K562 (cell line): Measurements from ENCODE around the gene AAMDC. TPM values are rescaled to one million over a fixed set of nuclear protein-coding genes. Genes with fewer than 3 reads are reported as not detected.

ENCODE experiments used
- ATAC-seq: fragments of 200-7000 bp; cut with Tn5 transposase; 3 replicates; pipeline ENCODE4 v1.9.1; 2020; ENCODE audit warnings: moderate library complexity
- BruUV-seq: library from RNA; stranded (reverse); fragments of 400-500 nt; replicated peaks from 2 replicates; lab custom pipeline; 2021; lab: Mats Ljungman, UMichigan
- CTCF ChIA-PET: fragments of 300-600 bp; formaldehyde crosslinking; extraction: SDS; loops from one replicate; lab custom pipeline; 2021; ENCODE audit warnings: low intra/inter-chr PET ratio; lab: Yijun Ruan, JAX
- POLR2A ChIA-PET: fragments of 300-600, 350-650 bp; sonication (Branson Sonifier 250); formaldehyde crosslinking; extraction: SDS; loops from one replicate; lab custom pipeline; 2021; ENCODE audit warnings: antibody characterized with exemption, inconsistent platforms; lab: Yijun Ruan, JAX
- DNase-seq, 4 experiments: peaks; one replicate each; pipeline versions ENCODE4 v3.0.0 to v3.0.0-alpha.2; 2011 to 2018; ENCODE audit warnings: low spot score in 3 of 4, mixed read lengths in 3 of 4; ENCODE audit errors: extremely low read depth in 1 of 4
- FAIRE-seq: peaks from 2 replicates; lab custom pipeline; 2011; peaks lifted over from hg19 to GRCh38; lab: Jason Lieb, UNC
- H2AFZ ChIP-seq: 2 replicates; pipeline ENCODE4 v1.6.0; 2011; ENCODE audit warnings: low read depth, low read length, control low read depth, inconsistent platforms
- H3K27ac ChIP-seq: fragments of 200-600 bp; 3 replicates; pipeline ENCODE4 v1.8.0; 2011; ENCODE audit warnings: low read depth, mild to moderate bottlenecking, control low read depth, inconsistent platforms, low read length, moderate library complexity, mixed read lengths; ENCODE audit errors: extremely low read depth
- H3K27me3 ChIP-seq, 2 experiments: fragments of 300-600 bp in 1 of 2; 2 replicates in 1 of 2; 3 replicates in 1 of 2; pipeline versions ENCODE4 v1.6.0 to v1.8.0; 2011; ENCODE audit warnings: inconsistent platforms in 2 of 2, low read length in 2 of 2, mild to moderate bottlenecking in 1 of 2, mixed read lengths in 1 of 2, moderate library complexity in 1 of 2; ENCODE audit not compliant: control insufficient read depth in 2 of 2, insufficient read depth in 2 of 2
- H3K36me3 ChIP-seq: fragments of 300-600 bp; 3 replicates; pipeline ENCODE4 v1.8.0; 2011; ENCODE audit warnings: mild to moderate bottlenecking, low read length, inconsistent platforms; ENCODE audit not compliant: control insufficient read depth, insufficient read depth
- H3K4me1 ChIP-seq, 2 experiments: fragments of 200-600 bp in 1 of 2; replicated peaks in 1 of 2; 2 replicates in 1 of 2; 3 replicates in 1 of 2; pipeline versions ENCODE4 v1.5.1 to v1.8.0; 2011; ENCODE audit warnings: inconsistent platforms in 2 of 2, low read length in 2 of 2, mild to moderate bottlenecking in 1 of 2, mixed read lengths in 1 of 2, moderate library complexity in 1 of 2; ENCODE audit not compliant: control insufficient read depth in 2 of 2, insufficient read depth in 2 of 2
- H3K4me2 ChIP-seq: 2 replicates; pipeline ENCODE4 v1.6.1; 2011; ENCODE audit warnings: low read length, control low read depth, inconsistent platforms, mixed read lengths; ENCODE audit not compliant: insufficient read depth
- H3K4me3 ChIP-seq: fragments of 200-600 bp; sonication (generic), shearing (Covaris generic); 2 replicates; pipeline ENCODE4 v1.5.1; 2016; ENCODE audit warnings: control low read depth, inconsistent platforms
- H3K79me2 ChIP-seq: fragments of 200-600 bp; 3 replicates; pipeline ENCODE4 v1.8.0; 2011; ENCODE audit warnings: low read length, inconsistent platforms; ENCODE audit not compliant: control insufficient read depth, insufficient read depth
- H3K9ac ChIP-seq, 2 experiments: 2 replicates each; pipeline versions ENCODE4 v1.6.0 to v1.6.1; 2011; ENCODE audit warnings: low read depth in 2 of 2, low read length in 2 of 2, control low read depth in 1 of 2, inconsistent platforms in 1 of 2, mild to moderate bottlenecking in 1 of 2, mixed read lengths in 1 of 2; ENCODE audit not compliant: insufficient read depth in 1 of 2
- H3K9me1 ChIP-seq: one replicate; pipeline ENCODE4 v1.6.0; 2011; ENCODE audit warnings: inconsistent platforms, mild to moderate bottlenecking, low read length, moderate library complexity; ENCODE audit not compliant: control insufficient read depth, insufficient read depth
- H3K9me3 ChIP-seq: replicated peaks from 2 replicates; pipeline ENCODE4 v1.5.1; 2011; ENCODE audit warnings: low read depth, low read length, inconsistent platforms; ENCODE audit not compliant: control insufficient read depth, insufficient read depth
- H4K20me1 ChIP-seq: replicated peaks from 2 replicates; pipeline ENCODE4 v1.6.1; 2011; ENCODE audit warnings: low read length, inconsistent platforms, mixed read lengths; ENCODE audit not compliant: control insufficient read depth, insufficient read depth
- BRF1 ChIP-seq: IDR thresholded peaks from 3 replicates; pipeline ENCODE4 v1.6.1; 2011; ENCODE audit warnings: borderline replicate concordance, mild to moderate bottlenecking; ENCODE audit not compliant: insufficient read length; ENCODE audit errors: extremely low read depth
- HEY1 ChIP-seq: fragments of 250-450 bp; sonication (Bioruptor Pico); IDR thresholded peaks from 2 replicates; pipeline ENCODE4 v1.5.0; 2020; ENCODE audit warnings: mild to moderate bottlenecking, moderate library complexity, borderline replicate concordance
- HSF4 ChIP-seq: fragments of 250-450 bp; sonication (Bioruptor Pico); IDR thresholded peaks from 2 replicates; pipeline ENCODE4 v2.1.2; 2022; ENCODE audit warnings: mild to moderate bottlenecking, moderate library complexity, borderline replicate concordance
- MEIS2 ChIP-seq: fragments of 450-650 bp; IDR thresholded peaks from 2 replicates; pipeline ENCODE4 v1.6.1; 2014; ENCODE audit warnings: mild to moderate bottlenecking; ENCODE audit not compliant: partially characterized antibody
- PHF20 ChIP-seq: fragments of 450-650 bp; IDR thresholded peaks from 2 replicates; pipeline ENCODE4 v1.6.1; 2018; ENCODE audit not compliant: partially characterized antibody
- PPARD ChIP-seq: fragments of 250-450 bp; sonication (Bioruptor Pico); IDR thresholded peaks from 2 replicates; pipeline ENCODE4 v1.8.0; 2022; ENCODE audit warnings: inconsistent platforms, mild to moderate bottlenecking, moderate library complexity
- SNRNP70 ChIP-seq: fragments of 200-400 bp; formaldehyde crosslinking; optimal IDR thresholded peaks from 2 replicates; pipeline ENCODE3; 2017; ENCODE audit warnings: low read depth, low read length
- SREBF1 ChIP-seq: fragments of 150-350 bp; IDR thresholded peaks from 2 replicates; pipeline ENCODE4 v1.6.1; 2014; ENCODE audit warnings: antibody characterized with exemption, low read depth, low read length, borderline replicate concordance
- TAL1 ChIP-seq: fragments of 450-650 bp; IDR thresholded peaks from 2 replicates; pipeline ENCODE4 v1.6.1; 2016; ENCODE audit warnings: mild to moderate bottlenecking
- ZKSCAN1 ChIP-seq: fragments of 150-350 bp; IDR thresholded peaks from 2 replicates; pipeline ENCODE4 v1.6.1; 2016; ENCODE audit warnings: low read depth, low read length
- WGBS: fragments of 100-300 bp; shearing (Covaris generic); methylation state at CpG from one replicate; pipeline ENCODE4 v1.1.6; 2016; ENCODE audit warnings: low coverage, mixed read lengths; ENCODE audit not compliant: insufficient coverage; ENCODE audit errors: missing lambda C conversion rate; 5-methylcytosine and 5-hydroxymethylcytosine counted together
- in situ Hi-C: fragments of 300-500 bp; cut with MboI; formaldehyde crosslinking; loops from 4 replicates; pipeline ENCODE4 v1.15.0; 2018; ENCODE audit warnings: inconsistent platforms, mixed read lengths
- intact Hi-C: fragments of 100-400 bp; cut with micrococcal nuclease; formaldehyde crosslinking; loops from 2 replicates; pipeline ENCODE4 v1.14.2; 2022
- polyA plus RNA-seq, 8 experiments: library from polyadenylated mRNA; depleted of rRNA in 4 of 8; stranded (reverse) in 5 of 8; unstranded in 3 of 8; fragments of >200 nt; fragmentation: Nextera tagmentation in 2 of 8; fragmentation: Illumina TruSeq in 1 of 8; extraction: Ambion mirVana in 2 of 8; extraction: Trizol in 1 of 8; gene quantifications; 2 replicates each; pipeline versions ENCODE4 v1.2.1 to v1.2.3, GENCODE V29; 2011 to 2014; ENCODE audit warnings: inconsistent platforms in 1 of 8, missing spikeins in 1 of 8
- total RNA-seq, 7 experiments: library from RNA; depleted of rRNA in 6 of 7; stranded (reverse); fragments of >200 nt in 6 of 7; fragmentation: Illumina TruSeq in 2 of 7; extraction: Trizol in 2 of 7; gene quantifications; 2 replicates each; pipeline versions ENCODE4 v1.2.1 to v1.2.3, GENCODE V29; 2011 to 2021; ENCODE audit warnings: low replicate concordance in 1 of 7
- TF ChIP-seq, protein P1 (sequence below): fragments of 450-650 bp; IDR thresholded peaks from one replicate; pipeline ENCODE4 v1.6.1; 2018; ENCODE audit warnings: mild to moderate bottlenecking, moderate library complexity; ENCODE audit not compliant: partially characterized antibody
- TF ChIP-seq, protein P2 (sequence below): fragments of 250-450 bp; sonication (Bioruptor Pico); IDR thresholded peaks from 2 replicates; pipeline ENCODE4 v1.4.0; 2020

The AAMDC gene
- total and polyA plus RNA-seq, 9 of the 15 experiments (the other 6 are each of a cell fraction or from before 2014, with no cell fraction given), result 10.4 to 40.6 (median 15.6) TPM

DNA sequence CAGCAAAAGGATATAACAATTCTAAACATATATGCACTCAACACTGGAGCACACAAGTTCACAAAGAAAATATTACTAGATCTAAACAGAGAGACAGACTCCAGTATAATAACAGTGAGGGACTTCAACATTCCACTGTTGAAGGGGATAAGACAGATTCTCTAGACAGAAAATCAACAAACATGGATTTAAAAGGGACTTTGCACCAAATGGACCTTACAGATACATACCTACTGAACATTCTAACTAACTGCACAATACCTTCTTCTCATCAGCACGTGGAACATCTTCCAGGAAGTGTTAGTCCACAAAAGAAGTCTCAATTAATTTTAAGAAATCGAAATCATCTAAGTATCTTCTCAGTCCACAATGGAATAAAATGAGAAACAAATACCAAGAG lies 27.0 kb upstream of the AAMDC start:
- Histone ChIP-seq H3K4me1 (peaks cover 0 to 8% of the 10 kb centered on the region in 2 experiments; a peak in 2 of 5 replicates), H3K9me3 (peaks cover 3% of the 10 kb centered on the region), H3K27ac (no peak overlapping the region), H3K36me3 (peaks cover 7% of the 10 kb centered on the region; the same call in 2 of the 3 replicates), H3K9ac (no peak overlapping the region), H3K4me3 (no peak overlapping the region), H2AFZ (no peak overlapping the region), H3K79me2 (peaks cover 90% of the 10 kb centered on the region), H3K4me2 (no peak overlapping the region), H4K20me1 (no peaks in the 10 kb centered on the region; the same call in 1 of the 2 replicates), H3K9me1 (no peaks in the 10 kb centered on the region), H3K27me3 (no peaks in the 10 kb centered on the region)
- intact Hi-C loops, result no loop called here
- in situ Hi-C loops, result no loop called here
- ATAC-seq, result no peak
- 63% methylated on average over 2 of the region's 2 CpGs for WGBS
- DNase-seq, result no peak
- ChIA-PET POLR2A (no interaction called here), CTCF (no interaction called here)
- FAIRE-seq, result no peak
- TF ChIP-seq SREBF1, result no peak
- TF ChIP-seq MEIS2, result no peak
- no peak for TF ChIP-seq PPARD (CRISPR knock-in tag)
- no peak for TF ChIP-seq SNRNP70
- no peak for TF ChIP-seq PHF20
- no peak for TF ChIP-seq HEY1
- TF ChIP-seq, protein P1, sequence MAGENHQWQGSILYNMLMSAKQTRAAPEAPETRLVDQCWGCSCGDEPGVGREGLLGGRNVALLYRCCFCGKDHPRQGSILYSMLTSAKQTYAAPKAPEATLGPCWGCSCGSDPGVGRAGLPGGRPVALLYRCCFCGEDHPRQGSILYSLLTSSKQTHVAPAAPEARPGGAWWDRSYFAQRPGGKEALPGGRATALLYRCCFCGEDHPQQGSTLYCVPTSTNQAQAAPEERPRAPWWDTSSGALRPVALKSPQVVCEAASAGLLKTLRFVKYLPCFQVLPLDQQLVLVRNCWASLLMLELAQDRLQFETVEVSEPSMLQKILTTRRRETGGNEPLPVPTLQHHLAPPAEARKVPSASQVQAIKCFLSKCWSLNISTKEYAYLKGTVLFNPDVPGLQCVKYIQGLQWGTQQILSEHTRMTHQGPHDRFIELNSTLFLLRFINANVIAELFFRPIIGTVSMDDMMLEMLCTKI, result no peak
- TF ChIP-seq BRF1, result no peak
- no peak for TF ChIP-seq TAL1
- TF ChIP-seq, protein P2, sequence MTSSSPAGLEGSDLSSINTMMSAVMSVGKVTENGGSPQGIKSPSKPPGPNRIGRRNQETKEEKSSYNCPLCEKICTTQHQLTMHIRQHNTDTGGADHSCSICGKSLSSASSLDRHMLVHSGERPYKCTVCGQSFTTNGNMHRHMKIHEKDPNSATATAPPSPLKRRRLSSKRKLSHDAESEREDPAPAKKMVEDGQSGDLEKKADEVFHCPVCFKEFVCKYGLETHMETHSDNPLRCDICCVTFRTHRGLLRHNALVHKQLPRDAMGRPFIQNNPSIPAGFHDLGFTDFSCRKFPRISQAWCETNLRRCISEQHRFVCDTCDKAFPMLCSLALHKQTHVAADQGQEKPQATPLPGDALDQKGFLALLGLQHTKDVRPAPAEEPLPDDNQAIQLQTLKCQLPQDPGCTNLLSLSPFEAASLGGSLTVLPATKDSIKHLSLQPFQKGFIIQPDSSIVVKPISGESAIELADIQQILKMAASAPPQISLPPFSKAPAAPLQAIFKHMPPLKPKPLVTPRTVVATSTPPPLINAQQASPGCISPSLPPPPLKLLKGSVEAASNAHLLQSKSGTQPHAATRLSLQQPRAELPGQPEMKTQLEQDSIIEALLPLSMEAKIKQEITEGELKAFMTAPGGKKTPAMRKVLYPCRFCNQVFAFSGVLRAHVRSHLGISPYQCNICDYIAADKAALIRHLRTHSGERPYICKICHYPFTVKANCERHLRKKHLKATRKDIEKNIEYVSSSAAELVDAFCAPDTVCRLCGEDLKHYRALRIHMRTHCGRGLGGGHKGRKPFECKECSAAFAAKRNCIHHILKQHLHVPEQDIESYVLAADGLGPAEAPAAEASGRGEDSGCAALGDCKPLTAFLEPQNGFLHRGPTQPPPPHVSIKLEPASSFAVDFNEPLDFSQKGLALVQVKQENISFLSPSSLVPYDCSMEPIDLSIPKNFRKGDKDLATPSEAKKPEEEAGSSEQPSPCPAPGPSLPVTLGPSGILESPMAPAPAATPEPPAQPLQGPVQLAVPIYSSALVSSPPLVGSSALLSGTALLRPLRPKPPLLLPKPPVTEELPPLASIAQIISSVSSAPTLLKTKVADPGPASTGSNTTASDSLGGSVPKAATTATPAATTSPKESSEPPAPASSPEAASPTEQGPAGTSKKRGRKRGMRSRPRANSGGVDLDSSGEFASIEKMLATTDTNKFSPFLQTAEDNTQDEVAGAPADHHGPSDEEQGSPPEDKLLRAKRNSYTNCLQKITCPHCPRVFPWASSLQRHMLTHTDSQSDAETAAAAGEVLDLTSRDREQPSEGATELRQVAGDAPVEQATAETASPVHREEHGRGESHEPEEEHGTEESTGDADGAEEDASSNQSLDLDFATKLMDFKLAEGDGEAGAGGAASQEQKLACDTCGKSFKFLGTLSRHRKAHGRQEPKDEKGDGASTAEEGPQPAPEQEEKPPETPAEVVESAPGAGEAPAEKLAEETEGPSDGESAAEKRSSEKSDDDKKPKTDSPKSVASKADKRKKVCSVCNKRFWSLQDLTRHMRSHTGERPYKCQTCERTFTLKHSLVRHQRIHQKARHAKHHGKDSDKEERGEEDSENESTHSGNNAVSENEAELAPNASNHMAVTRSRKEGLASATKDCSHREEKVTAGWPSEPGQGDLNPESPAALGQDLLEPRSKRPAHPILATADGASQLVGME, result no peak
- no peak for TF ChIP-seq HSF4 (CRISPR knock-in tag)
- TF ChIP-seq ZKSCAN1, result no peak
- no TSS peak for BruUV-seq
